IMR-90 (cell line): ENCODE measurements around the gene EPS8. TPM values are rescaled to one million over a fixed set of nuclear protein-coding genes. Genes with fewer than 3 reads are reported as not detected.
A peak's percentile ranks its signal among the peaks of the same experiment; 100 is the strongest.

Source experiments
- ATAC-seq: fragments of 200-7000 bp; cut with Tn5 transposase; 2 replicates; pipeline ENCODE4 v1.9.1; 2020; ENCODE audit warnings: low read depth, mild to moderate bottlenecking, moderate library complexity
- BruUV-seq: library from RNA; stranded (reverse); fragments of 400-500 nt; replicated peaks from 2 replicates; lab custom pipeline; 2021; lab: Mats Ljungman, UMichigan
- CTCF ChIA-PET: fragments of 300-600 bp; formaldehyde crosslinking; extraction: SDS; loops from one replicate; lab custom pipeline; 2021; ENCODE audit warnings: antibody characterized with exemption; lab: Yijun Ruan, JAX
- POLR2A ChIA-PET: fragments of 300-600 bp; sonication (Branson Sonifier 250); formaldehyde crosslinking; loops from one replicate; lab custom pipeline; 2022; ENCODE audit warnings: antibody characterized with exemption; ENCODE audit not compliant: unreplicated experiment; lab: Charles Lee
- DNase-seq: peaks from one replicate; pipeline ENCODE4 v3.0.0; 2013
- H2AFZ ChIP-seq: replicated peaks from 2 replicates; pipeline ENCODE3; 2013; ENCODE audit warnings: low read length, mild to moderate bottlenecking; ENCODE audit not compliant: poor library complexity
- H2AK5ac ChIP-seq: 2 replicates; pipeline ENCODE4 v1.6.1; 2013; ENCODE audit warnings: low read depth, low read length, inconsistent platforms
- H2AK9ac ChIP-seq: replicated peaks from 2 replicates; pipeline ENCODE3; 2013; ENCODE audit warnings: mild to moderate bottlenecking, low read depth, low read length, moderate library complexity; ENCODE audit not compliant: poor library complexity
- H2BK120ac ChIP-seq: 2 replicates; pipeline ENCODE4 v1.6.1; 2013; ENCODE audit warnings: low read depth, low read length, inconsistent platforms
- H2BK15ac ChIP-seq: 3 replicates; pipeline ENCODE4 v1.6.1; 2013; ENCODE audit warnings: low read depth, low read length, inconsistent platforms
- H2BK20ac ChIP-seq: 2 replicates; pipeline ENCODE4 v1.6.1; 2013; ENCODE audit warnings: low read depth, mild to moderate bottlenecking, inconsistent platforms, low read length, moderate library complexity
- H2BK5ac ChIP-seq: 2 replicates; pipeline ENCODE4 v1.6.1; 2013; ENCODE audit warnings: mild to moderate bottlenecking, low read depth, low read length, inconsistent platforms; ENCODE audit not compliant: poor library complexity, severe bottlenecking
- H3K14ac ChIP-seq: replicated peaks from 2 replicates; pipeline ENCODE4 v1.6.1; 2013; ENCODE audit warnings: low read depth, low read length, inconsistent platforms
- H3K18ac ChIP-seq: 2 replicates; pipeline ENCODE4 v1.6.1; 2013; ENCODE audit warnings: low read depth, low read length, control low read depth
- H3K23ac ChIP-seq: 2 replicates; pipeline ENCODE4 v1.6.1; 2013; ENCODE audit warnings: low read depth, low read length, inconsistent platforms
- H3K27ac ChIP-seq: 2 replicates; pipeline ENCODE4 v1.5.1; 2013; ENCODE audit warnings: mild to moderate bottlenecking, control low read depth, low read length; ENCODE audit not compliant: insufficient read depth
- H3K27me3 ChIP-seq: 2 replicates; pipeline ENCODE4 v1.6.1; 2013; ENCODE audit warnings: low read length; ENCODE audit not compliant: control insufficient read depth, insufficient read depth
- H3K36me3 ChIP-seq: 2 replicates; pipeline ENCODE4 v1.6.1; 2013; ENCODE audit warnings: low read length, mixed read lengths; ENCODE audit not compliant: control insufficient read depth, insufficient read depth
- H3K4ac ChIP-seq: 2 replicates; pipeline ENCODE4 v1.6.1; 2013; ENCODE audit warnings: low read depth, low read length, inconsistent platforms
- H3K4me1 ChIP-seq: 2 replicates; pipeline ENCODE4 v1.6.1; 2013; ENCODE audit warnings: low read length, mixed read lengths; ENCODE audit not compliant: control insufficient read depth, insufficient read depth
- H3K4me2 ChIP-seq: 2 replicates; pipeline ENCODE4 v1.6.1; 2013; ENCODE audit warnings: low read depth, mild to moderate bottlenecking, control low read depth, low read length, moderate library complexity
- H3K4me3 ChIP-seq: 2 replicates; pipeline ENCODE4 v1.5.1; 2013; ENCODE audit warnings: low read depth, mild to moderate bottlenecking, control low read depth, low read length, moderate library complexity; ENCODE audit not compliant: insufficient read depth
- H3K56ac ChIP-seq: 2 replicates; pipeline ENCODE4 v1.6.1; 2013; ENCODE audit warnings: low read length, inconsistent platforms; ENCODE audit not compliant: insufficient read depth; ENCODE audit errors: extremely low read depth
- H3K79me1 ChIP-seq, 2 experiments: 2 replicates each; pipeline ENCODE4 v1.6.1; 2013; ENCODE audit warnings: low read length in 2 of 2, inconsistent platforms in 1 of 2, low read depth in 1 of 2
- H3K9ac ChIP-seq: 2 replicates; pipeline ENCODE4 v1.6.1; 2013; ENCODE audit warnings: low read depth, low read length, control low read depth
- H3K9me1 ChIP-seq: 2 replicates; pipeline ENCODE4 v1.6.1; 2013; ENCODE audit warnings: low read length, inconsistent platforms; ENCODE audit not compliant: insufficient read depth
- H3K9me3 ChIP-seq: 2 replicates; pipeline ENCODE4 v1.6.1; 2013; ENCODE audit warnings: low read length; ENCODE audit not compliant: control insufficient read depth, insufficient read depth
- H4K20me1 ChIP-seq: 2 replicates; pipeline ENCODE4 v1.6.1; 2013; ENCODE audit warnings: low read length, inconsistent platforms; ENCODE audit not compliant: insufficient read depth
- H4K5ac ChIP-seq: 2 replicates; pipeline ENCODE4 v1.6.1; 2013; ENCODE audit warnings: mild to moderate bottlenecking, low read depth, low read length, control low read depth
- H4K8ac ChIP-seq, 2 experiments: 2 replicates each; pipeline ENCODE4 v1.6.1; 2013; ENCODE audit warnings: low read depth in 2 of 2, low read length in 2 of 2, control low read depth in 1 of 2, inconsistent platforms in 1 of 2
- H4K91ac ChIP-seq: 2 replicates; pipeline ENCODE4 v1.6.1; 2013; ENCODE audit warnings: low read depth, low read length, inconsistent platforms; ENCODE audit not compliant: insufficient read depth
- BHLHE40 ChIP-seq: fragments of 150-350 bp; IDR thresholded peaks from 2 replicates; pipeline ENCODE4 v1.6.1; 2016; ENCODE audit warnings: mild to moderate bottlenecking, low read depth, low read length
- CEBPB ChIP-seq: IDR thresholded peaks from 2 replicates; pipeline ENCODE4 v1.6.1; 2012; ENCODE audit warnings: low read depth, low read length, improper control_type of control experiment
- CHD1 ChIP-seq: IDR thresholded peaks from 2 replicates; pipeline ENCODE4 v1.6.1; 2012; ENCODE audit warnings: low read depth, low read length, improper control_type of control experiment
- FOS ChIP-seq: fragments of 150-350 bp; IDR thresholded peaks from 2 replicates; pipeline ENCODE4 v1.6.1; 2016; ENCODE audit warnings: low read depth, low read length
- MAFK ChIP-seq: IDR thresholded peaks from 2 replicates; pipeline ENCODE4 v1.6.1; 2012; ENCODE audit warnings: low read depth, low read length, improper control_type of control experiment
- MAZ ChIP-seq: IDR thresholded peaks from 2 replicates; pipeline ENCODE4 v1.6.1; 2012; ENCODE audit warnings: low read depth, mild to moderate bottlenecking, low read length, improper control_type of control experiment, moderate library complexity, borderline replicate concordance
- MXI1 ChIP-seq: IDR thresholded peaks from 2 replicates; pipeline ENCODE4 v1.6.1; 2012; ENCODE audit warnings: low read depth, mild to moderate bottlenecking, low read length, moderate library complexity, borderline replicate concordance
- NFE2L2 ChIP-seq: fragments of 150-350 bp; IDR thresholded peaks from 2 replicates; pipeline ENCODE4 v1.6.1; 2016; ENCODE audit warnings: low read depth, mild to moderate bottlenecking, low read length
- POLR2A ChIP-seq: IDR thresholded peaks from 2 replicates; pipeline ENCODE4 v1.6.1; 2012; ENCODE audit warnings: mild to moderate bottlenecking, low read depth, low read length
- RAD21 ChIP-seq: IDR thresholded peaks from 2 replicates; pipeline ENCODE4 v1.6.1; 2012; ENCODE audit warnings: low read length, improper control_type of control experiment
- RCOR1 ChIP-seq: IDR thresholded peaks from 2 replicates; pipeline ENCODE4 v1.6.1; 2012; ENCODE audit warnings: mild to moderate bottlenecking, low read length, improper control_type of control experiment; ENCODE audit not compliant: insufficient replicate concordance
- RFX5 ChIP-seq: IDR thresholded peaks from 2 replicates; pipeline ENCODE4 v1.8.0; 2012; ENCODE audit warnings: low read depth, mild to moderate bottlenecking, low read length, moderate library complexity
- SMC3 ChIP-seq: fragments of 150-350 bp; IDR thresholded peaks from 2 replicates; pipeline ENCODE4 v1.6.1; 2016; ENCODE audit warnings: low read depth, mild to moderate bottlenecking, antibody characterized with exemption, low read length, moderate library complexity
- WGBS, 2 experiments: methylation state at CpG; one replicate each; pipeline versions ENCODE4 v1.1.5 to v1.1.7; 2013; ENCODE audit warnings: missing lambda C conversion rate in 2 of 2; ENCODE audit not compliant: insufficient read length in 1 of 2; ENCODE audit errors: extremely low coverage in 2 of 2; 5-methylcytosine and 5-hydroxymethylcytosine counted together
- dilution Hi-C: fragments of 300-500 bp; cut with HindIII; formaldehyde crosslinking; loops from one replicate; pipeline ENCODE4 v1.14.3; 2018; ENCODE audit warnings: low sequenced_read_pairs; ENCODE audit not compliant: unreplicated experiment
- in situ Hi-C: fragments of 300-500 bp; cut with MboI; formaldehyde crosslinking; loops from 3 replicates; pipeline ENCODE4 v1.14.3; 2019; ENCODE audit warnings: low sequenced_read_pairs, inconsistent platforms, mixed read lengths
- intact Hi-C: fragments of 100-400 bp; cut with micrococcal nuclease; formaldehyde crosslinking; loops from 2 replicates; pipeline ENCODE4 v1.10.0; 2022
- polyA plus RNA-seq, 3 experiments: library from polyadenylated mRNA; depleted of rRNA; stranded (reverse); fragments of >200 nt; gene quantifications; 2 replicates each; pipeline ENCODE4 v1.2.3, GENCODE V29; 2012; ENCODE audit warnings: low replicate concordance in 1 of 3
- total RNA-seq: library from RNA; depleted of rRNA; stranded (reverse); fragments of >200 nt; gene quantifications from 2 replicates; pipeline ENCODE4 v1.2.3, GENCODE V29; 2012
- TF ChIP-seq, protein P1 (sequence below): fragments of 150-350 bp; IDR thresholded peaks from 2 replicates; pipeline ENCODE4 v1.6.1; 2016; ENCODE audit warnings: low read depth, mild to moderate bottlenecking, low read length, moderate library complexity, borderline replicate concordance
- TF ChIP-seq, protein P2 (sequence below): conservative IDR thresholded peaks from 2 replicates; pipeline ENCODE4 v1.5.1; 2012; ENCODE audit warnings: mild to moderate bottlenecking, low read depth, low read length, improper control_type of control experiment
- TF ChIP-seq, protein P3 (sequence below): fragments of 150-350 bp; IDR thresholded peaks from 2 replicates; pipeline ENCODE4 v1.6.1; 2017; ENCODE audit warnings: mild to moderate bottlenecking, antibody characterized with exemption, low read length, low read depth

Gene EPS8
- total and polyA plus RNA-seq, 2 of the 4 experiments (the other 2 are of a cell fraction): 45.1 to 104 TPM

DNA sequence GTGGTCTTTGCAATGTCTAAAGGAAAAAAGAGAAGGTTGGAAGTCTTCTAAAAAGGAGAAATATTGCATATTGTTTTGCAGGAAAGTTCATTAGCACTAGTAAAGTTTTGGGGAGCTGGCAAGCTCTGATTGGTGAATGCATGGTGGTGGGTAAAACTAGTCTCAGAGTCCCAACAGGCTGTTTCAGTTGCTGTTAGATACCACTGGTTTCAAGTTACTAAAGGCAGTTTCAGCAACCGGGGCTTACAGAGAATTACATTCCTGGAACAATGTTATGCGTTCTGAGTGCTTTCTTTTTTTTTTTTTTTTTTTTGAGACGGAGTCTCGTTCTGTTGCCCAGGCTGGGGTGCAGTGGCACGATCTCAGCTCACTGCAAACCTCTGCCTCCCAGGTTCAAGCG, 208.2 kb downstream of the EPS8 start:
- H3K27ac ChIP-seq: no peak overlapping the region
- in situ Hi-C loops: no loop called here
- H2AFZ ChIP-seq: no peak overlapping the region

More for the DNA sequence above, 208.2 kb downstream of the EPS8 start:
- H4K20me1 ChIP-seq: no peaks in the 10 kb centered on the region
- no peaks in the 10 kb centered on the region for H3K36me3 ChIP-seq
- no peak overlapping the region for H3K23ac ChIP-seq
- WGBS, 2 experiments: no CpG with 5 or more reads among the region's 6 CpGs
- H3K4me1 ChIP-seq: peaks cover 2% of the 10 kb centered on the region; the same call in 1 of the 2 replicates
- H3K9me3 ChIP-seq: peaks cover 2% of the 10 kb centered on the region
- TF ChIP-seq RCOR1: no peak
- no peak for TF ChIP-seq CEBPB
- no peak for TF ChIP-seq MAZ
- TF ChIP-seq MXI1: no peak
- no peak for TF ChIP-seq FOS
- TF ChIP-seq, protein P1, sequence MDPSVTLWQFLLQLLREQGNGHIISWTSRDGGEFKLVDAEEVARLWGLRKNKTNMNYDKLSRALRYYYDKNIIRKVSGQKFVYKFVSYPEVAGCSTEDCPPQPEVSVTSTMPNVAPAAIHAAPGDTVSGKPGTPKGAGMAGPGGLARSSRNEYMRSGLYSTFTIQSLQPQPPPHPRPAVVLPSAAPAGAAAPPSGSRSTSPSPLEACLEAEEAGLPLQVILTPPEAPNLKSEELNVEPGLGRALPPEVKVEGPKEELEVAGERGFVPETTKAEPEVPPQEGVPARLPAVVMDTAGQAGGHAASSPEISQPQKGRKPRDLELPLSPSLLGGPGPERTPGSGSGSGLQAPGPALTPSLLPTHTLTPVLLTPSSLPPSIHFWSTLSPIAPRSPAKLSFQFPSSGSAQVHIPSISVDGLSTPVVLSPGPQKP: no peak
- no peak for TF ChIP-seq CHD1
- no peak for TF ChIP-seq SMC3
- TF ChIP-seq, protein P2, sequence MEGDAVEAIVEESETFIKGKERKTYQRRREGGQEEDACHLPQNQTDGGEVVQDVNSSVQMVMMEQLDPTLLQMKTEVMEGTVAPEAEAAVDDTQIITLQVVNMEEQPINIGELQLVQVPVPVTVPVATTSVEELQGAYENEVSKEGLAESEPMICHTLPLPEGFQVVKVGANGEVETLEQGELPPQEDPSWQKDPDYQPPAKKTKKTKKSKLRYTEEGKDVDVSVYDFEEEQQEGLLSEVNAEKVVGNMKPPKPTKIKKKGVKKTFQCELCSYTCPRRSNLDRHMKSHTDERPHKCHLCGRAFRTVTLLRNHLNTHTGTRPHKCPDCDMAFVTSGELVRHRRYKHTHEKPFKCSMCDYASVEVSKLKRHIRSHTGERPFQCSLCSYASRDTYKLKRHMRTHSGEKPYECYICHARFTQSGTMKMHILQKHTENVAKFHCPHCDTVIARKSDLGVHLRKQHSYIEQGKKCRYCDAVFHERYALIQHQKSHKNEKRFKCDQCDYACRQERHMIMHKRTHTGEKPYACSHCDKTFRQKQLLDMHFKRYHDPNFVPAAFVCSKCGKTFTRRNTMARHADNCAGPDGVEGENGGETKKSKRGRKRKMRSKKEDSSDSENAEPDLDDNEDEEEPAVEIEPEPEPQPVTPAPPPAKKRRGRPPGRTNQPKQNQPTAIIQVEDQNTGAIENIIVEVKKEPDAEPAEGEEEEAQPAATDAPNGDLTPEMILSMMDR: no peak
- no peak for TF ChIP-seq RAD21
- TF ChIP-seq NFE2L2: no peak
- no peak for TF ChIP-seq RFX5
- TF ChIP-seq BHLHE40: no peak
- TF ChIP-seq, protein P3, sequence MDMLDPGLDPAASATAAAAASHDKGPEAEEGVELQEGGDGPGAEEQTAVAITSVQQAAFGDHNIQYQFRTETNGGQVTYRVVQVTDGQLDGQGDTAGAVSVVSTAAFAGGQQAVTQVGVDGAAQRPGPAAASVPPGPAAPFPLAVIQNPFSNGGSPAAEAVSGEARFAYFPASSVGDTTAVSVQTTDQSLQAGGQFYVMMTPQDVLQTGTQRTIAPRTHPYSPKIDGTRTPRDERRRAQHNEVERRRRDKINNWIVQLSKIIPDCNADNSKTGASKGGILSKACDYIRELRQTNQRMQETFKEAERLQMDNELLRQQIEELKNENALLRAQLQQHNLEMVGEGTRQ: no peak
- no peak for TF ChIP-seq POLR2A
- no peak for TF ChIP-seq MAFK
- H2BK15ac ChIP-seq: no peak overlapping the region
- no peak overlapping the region for H3K9ac ChIP-seq
- no peak overlapping the region for H3K4me3 ChIP-seq
- H3K18ac ChIP-seq: no peak overlapping the region
- H3K56ac ChIP-seq: no peak overlapping the region
- intact Hi-C loops: loop anchor here (10.0 kb wide), 1 partner anchor 426 kb away; no protein-coding TSS in a partner anchor
- no peak overlapping the region for H2BK5ac ChIP-seq
- dilution Hi-C loops: no loop called here
- no peak overlapping the region for H4K8ac ChIP-seq
- H2BK20ac ChIP-seq: no peak overlapping the region
- H3K14ac ChIP-seq: no peak overlapping the region
- POLR2A ChIA-PET: no interaction called here
- CTCF ChIA-PET: interaction anchor here (0.6 to 1.0 kb wide), 2 partner anchors 49 to 96 kb away, joined by 3 read pairs; no protein-coding TSS in a partner anchor
- H3K4ac ChIP-seq: no peak overlapping the region
- no peak overlapping the region for H2AK9ac ChIP-seq
- H4K5ac ChIP-seq: no peak overlapping the region
- no TSS peak for BruUV-seq
- H2AK5ac ChIP-seq: no peak overlapping the region
- no peaks in the 10 kb centered on the region for H3K79me1 ChIP-seq
- no peak overlapping the region for H4K91ac ChIP-seq
- no peak overlapping the region for H2BK120ac ChIP-seq
- peak; percentile 53 for DNase-seq
- ATAC-seq: peak; percentile 79
- H3K27me3 ChIP-seq: no peaks in the 10 kb centered on the region; the same call in 1 of the 2 replicates
- H3K9me1 ChIP-seq: no peaks in the 10 kb centered on the region
- no peak overlapping the region for H3K4me2 ChIP-seq
